Activated CD8-positive, alpha-beta T cell treated with anti-CD3 and anti-CD28 coated beads for 36 hours (primary cell): ENCODE results near the gene ARSG. TPM values are rescaled to one million over a fixed set of nuclear protein-coding genes. Genes with fewer than 3 reads are reported as not detected.
"Not testable (repeated sequence)": the region's sequence is repeated elsewhere in the genome, so short reads cannot be mapped to it uniquely, and the experiment has no call there.

Source experiments
- ATAC-seq: fragments of 200-7000 bp; cut with Tn5 transposase; one replicate; pipeline ENCODE4 v1.10.0; 2021; ENCODE audit warnings: mild to moderate bottlenecking, moderate library complexity
- CTCF ChIA-PET: fragments of 350-600 bp; sonication (Branson Sonifier 250); formaldehyde crosslinking; loops from one replicate; lab custom pipeline; 2021; ENCODE audit warnings: antibody characterized with exemption; lab: Charles Lee
- POLR2A ChIA-PET: fragments of 350-600 bp; sonication (Branson Sonifier 250); formaldehyde crosslinking; loops from one replicate; lab custom pipeline; 2021; ENCODE audit warnings: antibody characterized with exemption; lab: Charles Lee
- DNase-seq: peaks from one replicate; pipeline ENCODE4 v3.0.0-alpha.2; 2020
- H3K27ac Mint-ChIP-seq: one replicate; pipeline ENCODE4 v1.8.0; 2021; ENCODE audit warnings: mild to moderate bottlenecking, mixed read lengths
- H3K27me3 Mint-ChIP-seq: one replicate; pipeline ENCODE4 v1.8.0; 2021; ENCODE audit warnings: mixed read lengths
- H3K36me3 Mint-ChIP-seq: one replicate; pipeline ENCODE4 v1.8.0; 2021; ENCODE audit warnings: low read depth, mixed read lengths
- H3K4me1 Mint-ChIP-seq: one replicate; pipeline ENCODE4 v1.8.0; 2021; ENCODE audit warnings: low read depth, mixed read lengths
- H3K4me3 Mint-ChIP-seq: one replicate; pipeline ENCODE4 v1.8.0; 2021; ENCODE audit warnings: mild to moderate bottlenecking, moderate library complexity, mixed read lengths
- H3K9me3 Mint-ChIP-seq: one replicate; pipeline ENCODE4 v1.8.0; 2021; ENCODE audit warnings: mixed read lengths
- CTCF ChIP-seq: fragments of 200-600 bp; IDR thresholded peaks from one replicate; pipeline ENCODE4 v1.8.0; 2022; ENCODE audit warnings: antibody characterized with exemption, mild to moderate bottlenecking
- intact Hi-C: fragments of 100-400 bp; cut with micrococcal nuclease; formaldehyde crosslinking; loops from one replicate; pipeline ENCODE4 v1.10.0; 2022
- total RNA-seq, 2 experiments: library from RNA; stranded (reverse); gene quantifications; one replicate each; pipeline ENCODE4 v1.2.3, GENCODE V29; 2021

The ARSG gene
- total RNA-seq, 2 experiments from 2014 or later: 7.2 to 8.4 TPM

GRCh38 chr17:68353111-68353521 is 61.8 kb downstream of the ARSG start:
- Mint-ChIP-seq H3K4me3 (no peak overlapping the region), H3K4me1 (peaks cover 66% of the 10 kb centered on the region), H3K36me3 (peaks cover 12% of the 10 kb centered on the region), H3K27me3 (no peaks in the 10 kb centered on the region), H3K27ac (no peak overlapping the region), H3K9me3 (no peaks in the 10 kb centered on the region)
- POLR2A ChIA-PET: interaction anchor here (1.0 to 1.9 kb wide), 2 partner anchors 61 to 69 kb away, joined by 3 to 6 read pairs; partner anchors contain the start of genes ARSG and SLC16A6
- ATAC-seq: no peak
- intact Hi-C loops: loop anchor here (10.0 kb wide), 1 partner anchor 52 kb away; no protein-coding TSS in a partner anchor
- TF ChIP-seq CTCF: no peak
- DNase-seq: no peak
- CTCF ChIA-PET: interaction anchor here (1.0 to 1.2 kb wide), 2 partner anchors 46 to 61 kb away, joined by 3 to 4 read pairs; partner anchors contain the start of gene ARSG

GRCh38 chr17:68354311-68354710 is 63.0 kb downstream of the ARSG start:
- H3K9me3 Mint-ChIP-seq, H3K4me3 Mint-ChIP-seq, DNase-seq, H3K27me3 Mint-ChIP-seq, H3K27ac Mint-ChIP-seq, ATAC-seq: not testable (repeated sequence)
- peaks cover 15% of the 10 kb centered on the region for H3K36me3 Mint-ChIP-seq
- ChIA-PET CTCF (interaction anchor here (0.7 to 4.5 kb wide), 4 partner anchors 45 to 101 kb away, joined by 3 to 21 read pairs (median 10); no protein-coding TSS in a partner anchor), POLR2A (interaction anchor here (1.0 to 3.9 kb wide), 4 partner anchors 8 to 63 kb away, joined by 3 to 20 read pairs (median 10); partner anchors contain the start of genes ARSG and SLC16A6)
- peaks cover 56% of the 10 kb centered on the region for H3K4me1 Mint-ChIP-seq
- intact Hi-C loops: loop anchor here (10.0 kb wide), 1 partner anchor 50 kb away; no protein-coding TSS in a partner anchor

GRCh38 chr17:68355108-68355507 is 63.8 kb downstream of the ARSG start:
- Mint-ChIP-seq H3K36me3 (peaks cover 15% of the 10 kb centered on the region), H3K4me1 (peaks cover 50% of the 10 kb centered on the region)
- not testable (repeated sequence) for H3K27ac Mint-ChIP-seq, H3K4me3 Mint-ChIP-seq, H3K9me3 Mint-ChIP-seq, ATAC-seq, DNase-seq, H3K27me3 Mint-ChIP-seq
- intact Hi-C loops: loop anchor here (5.0 to 10.0 kb wide), 2 partner anchors 50 to 63 kb away; partner anchors contain the start of genes ARSG and SLC16A6
- ChIA-PET POLR2A (interaction anchor here (3.5 to 3.9 kb wide), 2 partner anchors 9 to 64 kb away, joined by 13 to 20 read pairs; partner anchors contain the start of genes ARSG and SLC16A6), CTCF (interaction anchor here (0.7 to 4.5 kb wide), 4 partner anchors 44 to 101 kb away, joined by 3 to 21 read pairs (median 10); no protein-coding TSS in a partner anchor)

GRCh38 chr17:68356520-68356919 is 65.2 kb downstream of the ARSG start:
- peak overlapping the region; percentile 51 for H3K4me3 Mint-ChIP-seq
- ChIA-PET CTCF (interaction anchor here (1.4 to 4.5 kb wide), 4 partner anchors 8 to 109 kb away, joined by 3 to 21 read pairs (median 11); no protein-coding TSS in a partner anchor), POLR2A (interaction anchor here (0.7 to 3.9 kb wide), 4 partner anchors 10 to 119 kb away, joined by 3 to 20 read pairs (median 8); partner anchors contain the start of genes AMZ2, ARSG and SLC16A6)
- H3K27me3 Mint-ChIP-seq: no peaks in the 10 kb centered on the region
- peaks cover 45% of the 10 kb centered on the region for H3K4me1 Mint-ChIP-seq
- intact Hi-C loops: loop anchor here (5.0 to 10.0 kb wide), 2 partner anchors 48 to 64 kb away; partner anchors contain the start of genes ARSG and SLC16A6
- ATAC-seq: peak; percentile 92
- no peaks in the 10 kb centered on the region for H3K9me3 Mint-ChIP-seq
- TF ChIP-seq CTCF: no peak
- H3K36me3 Mint-ChIP-seq: peaks cover 15% of the 10 kb centered on the region
- H3K27ac Mint-ChIP-seq: peak overlapping the region; percentile 76
- peak; percentile 81 for DNase-seq

GRCh38 chr17:68356949-68357455 is 65.7 kb downstream of the ARSG start:
- ATAC-seq (peak; percentile 52), DNase-seq (peak; percentile 35)
- Mint-ChIP-seq H3K27ac (peak overlapping the region; percentile 76), H3K4me3 (peak overlapping the region; percentile 51), H3K27me3 (no peaks in the 10 kb centered on the region), H3K36me3 (peaks cover 15% of the 10 kb centered on the region), H3K9me3 (no peaks in the 10 kb centered on the region), H3K4me1 (peaks cover 40% of the 10 kb centered on the region)
- POLR2A ChIA-PET: interaction anchor here (0.7 to 3.9 kb wide), 5 partner anchors 11 to 120 kb away, joined by 3 to 20 read pairs (median 4); partner anchors contain the start of genes AMZ2, ARSG and SLC16A6
- CTCF ChIA-PET: interaction anchor here (1.0 to 4.5 kb wide), 6 partner anchors 9 to 109 kb away, joined by 3 to 21 read pairs (median 4); no protein-coding TSS in a partner anchor
- TF ChIP-seq CTCF: no peak
- intact Hi-C loops: loop anchor here (5.0 to 10.0 kb wide), 2 partner anchors 48 to 65 kb away; partner anchors contain the start of genes ARSG and SLC16A6
